ENCODE data around the gene AGXT. TPM values are rescaled to one million over a fixed set of nuclear protein-coding genes. Genes with fewer than 3 reads are reported as not detected.
A peak's percentile ranks its signal among the peaks of the same experiment; 100 is the strongest.

The AGXT gene
- total RNA-seq, 2 donors from 2014 or later = 1.9 to 6.1 TPM

GRCh38 chr2:240872317-240873097 is 3.9 kb downstream of the AGXT start:
- no peak for DNase-seq
- Histone ChIP-seq H3K27ac (no peak overlapping the region), H3K36me3 (no peaks in the 10 kb centered on the region), H3K27me3 (no peaks in the 10 kb centered on the region), H3K9ac (ENCODE audit: low read depth in 2 of 2, low read length in 2 of 2) (no peak overlapping the region), H3K4me1 (peaks cover 19% of the 10 kb centered on the region), H3K4me3 (no peak overlapping the region), H3K9me3 (no peaks in the 10 kb centered on the region)
- TF ChIP-seq CTCF (IDR thresholded peaks at IDR 0.05) = no peak
- intact Hi-C loops (cut with DNase I) = no loop called here

DNA sequence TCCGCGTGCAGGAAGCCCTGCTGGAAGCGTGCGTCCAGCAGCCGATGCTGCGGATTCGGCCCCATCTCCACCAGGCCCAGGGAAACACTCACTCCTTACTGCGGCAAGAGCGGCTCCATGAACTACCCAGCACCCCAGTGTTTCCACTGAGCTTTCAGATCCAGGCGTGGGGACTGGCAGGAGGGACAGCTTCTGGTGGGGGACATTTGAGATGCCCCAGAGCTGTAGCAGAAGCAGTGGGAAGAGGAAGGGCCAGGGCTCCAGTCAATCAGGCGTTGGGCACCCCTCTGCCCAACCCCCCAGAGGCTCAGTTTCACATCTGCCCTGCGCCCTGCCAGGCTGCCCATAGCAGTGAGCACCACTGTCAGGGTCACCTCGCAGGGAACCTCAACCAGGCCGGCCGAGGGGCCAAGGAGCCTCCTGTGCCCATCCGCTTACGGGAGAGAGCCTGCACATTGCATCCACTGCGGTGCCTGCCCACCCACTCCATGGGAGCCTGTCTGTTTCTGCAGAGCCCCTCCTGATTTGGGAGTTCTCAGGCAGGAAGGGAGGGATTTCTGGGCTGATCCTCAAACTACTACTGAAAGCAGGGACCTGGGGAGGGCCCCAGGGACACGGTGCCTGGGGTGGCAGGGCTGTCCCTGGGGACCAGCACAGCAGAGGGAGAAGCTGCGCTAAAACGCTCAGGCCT is 4.6 kb downstream of the AGXT start:
- intact Hi-C loops (cut with DNase I) = no loop called here
- TF ChIP-seq CTCF (IDR thresholded peaks at IDR 0.05) = no peak
- DNase-seq = no peak
- H3K4me3 ChIP-seq = no peak overlapping the region
- peak overlapping the region in 1 of 2 donors; percentile 34 for H3K9ac ChIP-seq (ENCODE audit: low read depth in 2 of 2, low read length in 2 of 2)
- no peaks in the 10 kb centered on the region for H3K9me3 ChIP-seq
- no peaks in the 10 kb centered on the region for H3K27me3 ChIP-seq
- no peak overlapping the region for H3K27ac ChIP-seq
- peaks cover 19% of the 10 kb centered on the region for H3K4me1 ChIP-seq
- H3K36me3 ChIP-seq = no peaks in the 10 kb centered on the region

GRCh38 chr2:240873805-240874714 is 5.4 kb downstream of the AGXT start:
- H3K36me3 ChIP-seq = no peaks in the 10 kb centered on the region
- TF ChIP-seq CTCF (IDR thresholded peaks at IDR 0.05) = no peak
- DNase-seq = peak; percentile 71
- no peak overlapping the region for H3K4me3 ChIP-seq
- peak overlapping the region in 1 of 2 donors; percentile 34 for H3K9ac ChIP-seq (ENCODE audit: low read depth in 2 of 2, low read length in 2 of 2)
- H3K4me1 ChIP-seq = peaks cover 16% of the 10 kb centered on the region
- H3K27me3 ChIP-seq = no peaks in the 10 kb centered on the region
- intact Hi-C loops (cut with DNase I) = no loop called here
- H3K9me3 ChIP-seq = no peaks in the 10 kb centered on the region
- H3K27ac ChIP-seq = no peak overlapping the region

DNA sequence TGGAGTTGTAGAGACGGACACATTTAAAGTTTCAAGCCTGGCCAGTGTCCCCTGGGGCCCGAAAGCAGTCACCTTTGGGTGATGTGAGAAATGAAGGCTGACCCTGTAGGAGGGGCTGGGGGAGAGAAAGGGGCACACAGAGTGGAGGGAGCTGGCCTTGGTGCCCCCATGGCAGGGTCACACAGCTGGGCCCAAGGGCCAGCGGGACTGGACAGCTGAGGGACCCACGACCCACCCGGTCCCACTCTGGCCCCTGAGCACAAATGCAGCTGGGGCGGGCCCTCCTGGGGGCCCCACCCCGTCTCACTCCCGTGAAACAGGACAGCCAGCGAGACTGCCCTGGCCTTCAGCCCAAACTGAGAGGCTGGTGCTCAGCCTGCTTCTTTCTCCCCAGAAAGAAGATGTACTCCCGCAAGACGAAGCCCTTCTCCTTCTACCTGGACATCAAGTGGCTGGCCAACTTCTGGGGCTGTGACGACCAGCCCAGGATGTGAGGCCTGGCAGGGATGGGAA is 6.1 kb downstream of the AGXT start:
- DNase-seq = no peak
- intact Hi-C loops (cut with DNase I) = no loop called here
- H3K9ac ChIP-seq (ENCODE audit: low read depth in 2 of 2, low read length in 2 of 2) = no peak overlapping the region

More for the DNA sequence above, 6.1 kb downstream of the AGXT start:
- TF ChIP-seq CTCF (IDR thresholded peaks at IDR 0.05) = no peak
- H3K4me3 ChIP-seq = no peak overlapping the region
- H3K27ac ChIP-seq = no peak overlapping the region
- no peaks in the 10 kb centered on the region for H3K36me3 ChIP-seq
- H3K27me3 ChIP-seq = no peaks in the 10 kb centered on the region
- H3K4me1 ChIP-seq = peaks cover 16% of the 10 kb centered on the region
- H3K9me3 ChIP-seq = no peaks in the 10 kb centered on the region

All from colonic mucosa (tissue), 4 donors.